ENCODE data around the gene SEC22A.
"Not testable (repeated sequence)": the region's sequence is repeated elsewhere in the genome, so short reads cannot be mapped to it uniquely, and the experiment has no call there.

Gene SEC22A

DNA sequence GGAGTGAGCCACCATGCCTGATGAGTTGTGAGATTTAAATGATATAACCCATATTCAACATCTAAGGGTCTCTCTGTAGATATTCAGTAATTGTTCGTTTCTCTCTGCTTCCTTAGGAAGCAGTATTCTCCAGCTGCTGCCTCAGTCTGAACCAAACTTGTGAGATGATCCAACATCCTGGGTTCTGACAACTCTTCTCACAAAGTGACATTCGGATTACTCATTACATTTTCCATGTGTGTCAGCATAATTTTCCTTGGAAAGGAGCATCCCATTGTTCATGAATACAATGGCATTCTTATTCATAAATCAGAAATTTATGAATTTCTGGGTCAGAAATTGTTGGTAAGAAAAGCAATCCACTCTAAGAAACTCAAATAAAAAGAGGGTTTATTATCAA, 15.0 kb upstream of the SEC22A start:
- DNase-seq = no peak

DNA sequence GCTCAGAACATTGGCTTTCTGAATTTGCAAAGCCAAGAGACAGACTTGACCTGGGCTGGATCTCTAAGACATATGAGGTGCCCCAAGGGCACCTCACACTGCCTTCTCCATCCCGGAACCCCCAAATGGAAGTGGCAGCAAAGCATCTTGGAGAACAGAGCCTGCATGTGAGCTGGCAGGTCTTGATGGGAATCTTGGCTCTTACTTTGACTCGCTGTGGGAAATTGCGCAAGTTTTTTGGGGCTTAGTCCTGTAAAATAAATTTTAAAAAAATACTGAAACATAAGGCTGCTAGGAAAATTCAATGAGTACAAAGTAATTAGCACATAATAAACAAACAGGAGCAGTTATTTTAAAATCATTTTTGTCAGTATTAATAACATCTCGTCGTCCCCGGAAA, 13.7 kb upstream of the SEC22A start:
- DNase-seq = no peak

DNA sequence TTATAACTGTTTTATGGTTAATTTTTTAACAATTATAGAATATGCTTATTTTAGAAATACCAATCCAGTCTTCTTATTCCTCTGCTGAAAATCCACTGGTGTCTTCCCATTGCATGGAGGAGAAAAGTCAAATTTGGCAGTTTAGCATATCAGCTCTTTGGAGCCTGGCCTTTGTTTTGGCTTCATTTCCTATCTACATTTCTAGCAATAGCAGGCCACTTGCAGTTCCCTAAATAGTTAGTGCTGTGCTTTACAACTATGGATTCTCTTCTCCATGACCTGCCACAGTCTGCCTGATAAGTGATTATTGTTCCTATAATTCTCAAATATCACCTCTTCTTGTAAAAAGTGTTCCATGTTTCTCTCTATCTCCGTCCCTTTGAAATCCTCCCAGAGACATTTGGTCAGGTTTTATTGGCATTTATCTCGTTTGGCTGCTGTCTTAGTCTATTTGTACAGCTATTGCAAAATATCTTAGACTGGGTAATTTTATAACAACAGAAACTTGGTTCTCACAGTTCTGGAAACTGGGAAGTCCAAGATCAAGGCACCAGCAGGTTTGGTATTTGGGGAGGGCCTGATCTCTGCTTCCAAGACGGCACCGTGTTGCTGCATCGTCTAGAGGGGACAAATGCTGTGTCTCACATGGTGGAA, 8.2 kb upstream of the SEC22A start:
- no peak for DNase-seq

DNA sequence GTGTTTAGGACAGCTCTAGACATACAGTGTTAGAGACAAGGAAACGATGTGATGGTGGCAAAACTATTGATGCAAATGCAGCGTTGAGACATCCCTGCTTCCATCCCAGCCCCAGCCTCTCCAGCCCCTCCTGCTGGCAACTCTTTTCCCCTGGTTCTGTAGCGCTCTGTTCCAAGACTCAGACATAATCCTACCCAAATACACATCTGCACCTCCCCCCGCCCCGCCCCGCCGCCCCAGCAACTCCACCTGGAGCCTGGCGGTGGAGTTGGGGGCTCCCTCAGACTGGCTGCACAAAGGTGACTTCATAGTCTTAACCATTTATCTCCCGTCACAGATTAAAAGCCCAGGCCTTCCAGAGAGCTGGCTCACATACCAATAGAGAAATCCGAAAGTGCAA, 7.2 kb upstream of the SEC22A start:
- no peak for DNase-seq

DNA sequence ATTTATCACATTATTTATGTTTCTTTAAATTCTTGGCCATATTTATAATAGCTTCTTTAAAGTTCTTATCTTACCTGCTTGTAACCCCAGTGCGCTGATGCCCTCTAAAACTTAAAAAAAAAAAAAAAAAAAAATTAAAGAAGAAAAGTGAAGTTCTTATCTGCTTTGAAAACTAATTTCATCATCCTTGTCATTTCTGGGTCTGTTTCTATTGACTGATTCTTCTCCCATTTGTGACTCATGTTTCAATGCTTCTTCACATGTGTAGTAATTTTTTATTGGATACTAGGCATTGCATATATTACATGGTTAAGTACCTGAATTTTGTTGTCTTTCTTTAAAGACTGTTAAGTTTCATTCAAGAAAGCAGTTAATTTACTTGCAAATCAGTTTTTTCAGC, 3.4 kb upstream of the SEC22A start:
- DNase-seq = no peak

DNA sequence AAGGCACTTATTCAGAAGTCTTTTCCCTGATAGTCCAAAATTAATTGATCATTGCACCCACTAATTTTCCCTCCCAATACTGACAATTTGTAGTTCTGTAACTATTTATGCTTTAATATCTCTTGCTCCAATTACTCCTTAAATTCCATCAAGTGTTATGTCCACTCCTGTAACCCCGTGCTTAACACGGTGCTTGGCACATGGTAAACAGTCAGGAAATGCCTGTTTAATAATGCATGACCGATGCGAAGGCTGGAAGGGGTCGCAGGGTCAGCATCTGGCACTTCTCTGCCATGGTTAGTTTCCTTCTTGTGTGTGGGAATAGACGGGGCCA, 553 bp upstream of the SEC22A start:
- no peak for DNase-seq

DNA sequence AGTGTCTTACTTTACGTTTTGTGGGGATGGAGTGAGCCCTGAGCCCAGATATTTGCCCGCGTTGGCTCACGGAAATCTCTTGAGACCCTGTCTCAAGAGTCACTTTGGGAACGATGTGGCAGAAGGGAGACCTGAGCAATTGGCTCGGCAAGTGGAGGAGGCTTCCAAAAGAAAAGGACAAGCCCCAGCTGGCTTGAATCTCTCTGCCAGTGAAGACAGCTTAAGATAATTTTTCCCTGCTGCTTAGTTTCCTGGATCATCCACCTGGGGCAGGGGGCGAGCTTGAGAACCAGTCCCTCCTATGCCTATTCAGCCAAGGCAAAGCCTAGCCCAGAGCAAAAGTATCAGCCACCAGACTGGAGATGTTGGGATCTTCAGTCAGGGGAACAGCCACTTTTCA, 708 bp downstream of the SEC22A start:
- DNase-seq = peak; percentile 63

DNA sequence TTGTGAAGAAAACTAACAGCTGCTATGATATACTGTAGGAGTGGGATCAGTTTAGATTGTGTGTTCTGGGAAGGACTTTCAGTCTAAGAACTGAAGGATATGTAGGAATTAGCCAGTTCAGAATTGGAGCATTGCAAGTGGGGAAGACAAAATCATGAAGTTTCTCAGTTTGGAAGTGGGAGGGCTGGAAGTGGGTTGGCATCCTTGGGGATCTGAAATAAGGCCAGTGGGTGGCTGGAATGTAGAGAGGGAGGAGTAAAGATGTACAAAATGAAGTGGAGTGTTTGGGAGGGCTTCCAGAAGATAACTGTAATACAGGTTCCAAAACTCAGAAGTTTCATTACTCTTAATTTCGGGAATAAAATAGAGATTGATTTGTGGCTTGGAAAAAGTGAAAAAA, 17.2 kb downstream of the SEC22A start:
- no peak for DNase-seq

DNA sequence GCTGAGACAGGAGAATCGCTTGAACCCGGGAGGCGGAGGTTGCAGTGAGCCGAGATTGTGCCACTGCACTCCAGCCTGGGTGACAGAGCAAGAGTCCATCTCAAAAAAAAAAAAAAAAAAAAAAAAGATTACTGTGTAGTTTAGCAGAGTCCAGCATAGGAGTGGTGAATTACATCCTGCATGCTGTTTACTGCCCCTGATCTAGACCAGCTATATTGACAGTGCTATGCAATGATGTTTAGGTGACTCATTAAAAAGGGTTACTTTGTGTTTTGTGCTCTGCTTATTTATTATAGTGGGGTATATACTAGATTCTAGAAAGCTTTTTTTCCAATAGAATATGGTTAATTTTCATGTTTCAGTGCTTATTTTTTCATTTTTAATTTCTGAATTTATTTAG, 19.6 kb downstream of the SEC22A start:
- DNase-seq = not testable (repeated sequence)

DNA sequence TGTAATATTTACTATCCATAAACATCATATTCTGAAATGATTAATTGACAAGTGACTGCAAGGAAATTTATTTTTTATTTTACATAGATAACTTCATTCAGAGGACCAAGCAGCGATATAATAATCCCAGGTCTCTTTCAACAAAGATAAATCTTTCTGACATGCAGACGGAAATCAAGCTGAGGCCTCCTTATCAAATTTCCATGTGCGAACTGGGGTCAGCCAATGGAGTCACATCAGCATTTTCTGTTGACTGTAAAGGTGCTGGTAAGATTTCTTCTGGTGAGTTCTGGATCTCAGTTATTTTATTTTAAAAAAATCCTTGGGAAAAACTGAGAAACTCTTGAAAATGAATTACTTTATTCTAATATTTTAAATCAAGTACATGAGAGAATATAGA, 23.3 kb downstream of the SEC22A start:
- DNase-seq = no peak

DNA sequence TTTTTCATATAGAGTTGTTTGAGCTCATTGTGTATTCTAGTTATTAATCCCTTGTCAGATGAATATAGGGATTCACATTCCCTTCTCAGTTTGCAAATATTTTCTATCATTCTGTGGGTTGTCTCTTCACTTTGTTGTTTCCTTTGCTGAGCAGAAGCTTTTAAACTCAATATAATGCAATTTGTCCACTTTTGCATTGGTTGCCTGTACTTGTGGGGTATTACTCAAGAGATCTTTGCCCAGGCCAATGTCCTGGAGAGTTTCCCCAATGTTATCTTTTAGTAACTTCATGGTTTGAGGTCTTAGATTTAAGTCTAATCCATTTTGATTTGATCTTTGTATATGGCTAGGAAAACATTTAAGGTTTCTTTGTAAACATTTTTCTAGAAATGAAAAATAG, 24.8 kb downstream of the SEC22A start:
- no peak for DNase-seq

DNA sequence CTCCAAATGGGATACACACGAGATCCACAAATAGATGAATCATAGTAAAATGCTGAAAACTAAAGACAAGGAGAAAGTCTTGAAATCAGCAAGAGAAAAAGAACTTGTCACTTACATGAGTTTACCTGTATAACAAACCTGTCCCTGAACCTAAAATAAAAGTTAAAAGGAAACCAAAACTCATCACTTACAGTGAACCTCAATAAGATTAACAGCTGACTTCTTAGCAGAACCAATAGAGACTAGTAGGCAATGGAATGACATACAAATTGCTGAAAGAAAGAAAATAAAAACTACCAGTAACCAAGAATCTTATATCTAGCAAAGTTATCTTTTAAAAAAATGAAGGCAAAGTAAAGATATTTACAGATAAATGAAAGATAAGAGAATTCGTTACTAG, 27.4 kb downstream of the SEC22A start:
- DNase-seq = no peak

DNA sequence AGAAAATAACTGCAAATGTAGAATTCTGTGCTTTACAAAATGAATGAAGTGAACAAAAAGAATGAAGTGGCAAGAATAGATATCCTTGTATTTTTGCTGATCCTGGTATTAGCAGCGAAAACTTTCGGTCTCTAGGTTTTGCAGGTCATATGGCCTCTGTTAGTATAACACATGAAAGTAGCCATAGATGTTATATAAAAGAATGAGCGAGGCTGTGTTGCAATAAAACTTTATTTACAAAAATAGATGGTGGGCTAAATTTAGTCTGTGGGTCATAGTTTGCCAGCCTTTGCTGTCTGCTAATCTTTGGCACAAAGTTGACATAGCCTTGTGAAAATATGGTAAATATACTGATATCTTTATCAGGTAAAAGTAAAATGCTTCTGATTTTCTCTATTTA, 35.2 kb downstream of the SEC22A start:
- DNase-seq = no peak

DNA sequence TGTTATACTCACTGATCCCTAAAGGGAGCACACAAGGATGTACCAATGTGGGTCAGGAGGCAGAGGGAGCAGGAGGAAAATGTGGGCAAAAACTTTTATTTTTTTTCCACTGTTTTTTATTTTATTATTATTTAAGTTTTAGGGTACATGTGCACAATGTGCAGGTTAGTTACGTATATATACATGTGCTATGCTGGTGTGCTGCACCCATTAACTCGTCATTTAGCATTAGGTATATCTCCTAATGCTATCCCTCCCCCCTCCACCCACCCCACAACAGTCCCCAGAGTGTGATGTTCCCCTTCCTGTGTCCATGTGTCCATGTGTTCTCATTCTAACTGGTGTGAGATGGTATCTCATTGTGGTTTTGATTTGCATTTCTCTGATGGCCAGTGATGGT, 37.4 kb downstream of the SEC22A start:
- not testable (repeated sequence) for DNase-seq

DNA sequence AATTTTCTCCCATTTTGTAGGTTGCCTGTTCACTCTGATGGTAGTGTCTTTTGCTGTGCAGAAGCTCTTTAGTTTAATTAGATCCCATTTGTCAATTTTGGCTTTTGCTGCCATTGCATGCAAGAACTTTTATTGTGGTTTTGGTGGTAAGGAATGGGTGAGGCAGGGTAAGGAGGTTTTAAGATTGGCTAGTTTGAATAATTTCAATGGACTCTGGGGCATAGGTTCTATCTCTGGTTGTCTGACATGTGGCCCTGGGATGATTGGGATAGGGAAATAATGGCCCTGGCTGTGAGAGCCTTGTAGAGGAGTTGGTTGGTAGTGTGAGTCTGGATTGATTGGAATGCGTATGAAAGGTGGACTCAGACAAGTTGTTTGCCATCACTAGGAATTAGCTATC, 38.0 kb downstream of the SEC22A start:
- no peak for DNase-seq

DNA sequence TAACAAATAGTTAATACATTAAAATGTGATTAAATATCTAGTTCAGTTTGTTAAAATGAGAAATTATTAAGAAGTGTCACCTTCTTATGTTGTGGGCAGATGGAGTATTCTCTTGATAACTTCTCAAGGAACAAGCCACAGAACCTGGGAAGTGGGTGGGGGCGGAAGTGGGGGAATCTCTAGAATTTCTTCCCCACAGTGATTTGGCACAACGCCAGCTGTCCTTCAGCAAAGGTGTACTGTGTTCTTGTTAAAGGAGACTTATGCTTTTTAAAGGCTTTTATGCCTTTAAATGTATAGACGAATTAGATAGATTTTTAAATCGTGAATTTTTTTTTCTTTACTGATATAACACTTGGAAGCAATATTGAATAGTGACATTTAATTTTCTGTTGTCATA, 42.4 kb downstream of the SEC22A start:
- no peak for DNase-seq

DNA sequence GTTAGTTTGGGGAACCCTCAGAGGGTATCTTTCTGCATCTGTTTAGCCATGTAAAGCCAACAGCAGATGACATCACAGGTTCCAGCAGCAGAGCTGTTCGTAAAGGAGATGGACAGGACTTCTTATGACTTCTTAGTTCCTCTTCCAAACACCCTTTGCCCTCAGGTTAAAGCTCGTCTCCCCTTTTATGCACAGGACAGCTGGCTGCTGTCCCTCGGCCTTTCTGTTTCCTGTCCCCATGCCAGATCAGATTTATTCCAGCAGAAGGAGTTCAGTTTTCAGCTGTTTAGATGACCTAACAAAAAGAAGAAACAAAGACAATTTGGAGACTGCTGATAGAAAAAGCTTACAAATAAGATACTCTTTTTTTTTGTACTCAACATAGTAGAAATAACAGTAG, 45.1 kb downstream of the SEC22A start:
- no peak for DNase-seq

DNA sequence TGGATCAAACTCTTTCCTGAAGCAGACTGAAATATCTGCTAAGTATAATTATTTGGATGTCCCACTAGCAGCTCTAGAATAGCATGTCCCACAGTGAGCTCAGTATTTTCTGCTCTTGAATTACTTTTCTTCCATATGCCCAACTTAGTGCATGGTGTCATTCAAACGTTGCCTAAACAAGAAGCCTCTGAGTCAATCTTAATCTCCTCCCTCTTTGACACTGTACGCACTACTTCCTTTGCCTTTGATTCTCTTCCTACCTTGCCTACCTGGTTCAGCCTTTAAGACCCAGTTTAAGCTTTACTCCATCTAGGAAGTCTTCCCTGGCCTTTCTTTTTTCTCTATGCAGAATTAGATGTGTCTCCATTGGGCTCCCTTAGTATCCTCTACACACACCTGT, 54.5 kb downstream of the SEC22A start:
- DNase-seq = no peak

DNA sequence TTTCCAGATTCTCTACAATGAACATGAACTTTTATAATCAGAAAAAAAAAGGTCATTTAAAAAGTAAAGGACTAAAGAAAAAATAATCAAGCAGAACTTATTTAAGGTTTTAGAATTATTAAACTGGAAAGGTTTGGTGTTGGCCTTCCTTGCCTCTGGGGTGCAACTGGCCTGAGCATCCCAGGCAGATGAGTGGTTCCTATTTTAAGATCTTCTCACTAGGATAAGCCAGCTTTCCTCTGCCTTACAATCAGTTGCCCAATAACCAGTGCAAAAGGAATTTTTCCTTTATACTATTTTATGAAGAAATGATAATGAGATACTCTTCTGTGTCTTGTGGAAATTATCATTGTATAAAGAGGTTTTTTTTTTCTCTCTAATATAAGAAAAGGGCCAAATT, 56.6 kb downstream of the SEC22A start:
- DNase-seq = no peak

DNA sequence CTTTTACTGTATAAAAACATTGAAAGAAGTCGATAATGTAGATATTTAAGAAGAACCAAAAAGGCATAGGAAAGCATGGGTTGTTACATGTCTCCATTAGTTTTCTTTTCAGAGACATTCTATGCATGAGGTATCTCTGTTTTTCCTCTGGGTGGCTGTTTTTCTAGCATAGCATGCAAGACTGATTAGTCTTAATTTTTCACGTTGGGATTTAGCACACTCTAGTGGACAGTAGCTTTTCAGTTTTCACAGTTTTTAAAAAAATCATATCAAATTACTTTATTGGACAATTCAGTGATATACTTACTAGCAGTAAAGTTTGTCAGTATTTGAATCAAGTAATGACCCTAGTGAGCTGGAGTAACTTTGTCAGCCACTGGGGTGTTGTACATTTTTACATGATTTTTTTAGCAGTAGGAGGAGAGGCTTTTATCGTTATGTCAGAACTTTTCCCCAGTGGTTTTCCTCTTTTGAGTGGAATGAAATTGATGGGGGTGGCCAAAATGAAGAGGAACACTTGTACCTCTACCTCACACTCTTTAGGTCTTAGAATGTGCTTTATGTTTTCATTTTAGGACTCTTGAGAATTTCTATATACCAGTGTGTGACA, 57.2 kb downstream of the SEC22A start:
- peak; percentile 37 for DNase-seq

DNA sequence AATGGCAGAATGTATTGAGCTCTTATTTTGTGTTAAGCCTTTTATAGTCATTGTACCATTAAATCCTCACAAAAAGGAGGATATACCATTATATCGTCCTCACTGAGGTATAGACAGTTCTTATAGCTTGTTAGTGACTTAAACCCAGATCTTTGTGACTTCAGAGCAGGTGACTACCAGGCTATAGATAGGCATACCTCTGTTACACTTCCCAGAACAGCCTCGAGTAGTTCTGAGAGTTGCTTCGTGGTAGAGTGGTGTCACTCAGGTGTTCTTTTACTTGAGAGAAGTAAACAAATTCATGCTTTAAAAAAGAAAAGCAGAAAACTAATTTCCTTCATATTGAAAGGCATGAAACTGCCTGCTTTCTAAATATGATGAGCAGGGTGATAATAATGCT, 59.9 kb downstream of the SEC22A start:
- no peak for DNase-seq

DNA sequence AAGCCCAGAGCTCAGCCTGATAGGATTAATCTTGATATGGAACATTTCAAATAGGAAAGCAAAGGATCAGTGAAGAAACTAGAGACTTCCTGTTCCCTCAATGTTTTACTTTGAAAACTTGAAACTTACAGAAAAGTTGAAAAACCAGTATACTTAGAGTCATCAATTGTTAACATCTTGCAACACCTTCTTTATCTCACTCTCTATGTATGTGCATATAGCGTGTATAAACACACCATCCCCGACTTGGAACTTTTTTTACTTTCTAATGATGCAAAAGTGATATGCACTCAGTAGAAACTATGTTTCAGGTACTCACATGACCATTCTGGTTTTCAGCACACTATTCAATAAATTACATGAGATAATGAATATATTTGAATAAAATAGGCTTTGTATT, 60.5 kb downstream of the SEC22A start:
- no peak for DNase-seq

DNA sequence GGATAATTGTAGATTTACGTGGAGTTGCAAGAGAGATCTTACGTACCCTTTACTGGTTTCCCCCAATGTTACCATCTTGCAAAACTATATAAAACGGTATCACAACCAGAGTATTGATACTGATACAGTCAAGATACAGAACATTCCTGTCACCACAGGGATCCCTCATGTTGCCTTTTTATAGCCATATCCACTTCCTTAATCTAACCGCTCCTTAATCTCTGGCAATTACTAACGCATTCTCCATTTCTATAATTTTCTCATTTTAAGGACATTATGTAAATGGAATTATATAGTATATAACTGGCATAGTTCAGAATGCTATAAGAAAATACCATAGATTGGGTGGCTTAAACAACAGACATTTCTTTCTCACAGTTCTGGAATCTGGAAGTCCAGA, 61.1 kb downstream of the SEC22A start:
- DNase-seq = no peak

DNA sequence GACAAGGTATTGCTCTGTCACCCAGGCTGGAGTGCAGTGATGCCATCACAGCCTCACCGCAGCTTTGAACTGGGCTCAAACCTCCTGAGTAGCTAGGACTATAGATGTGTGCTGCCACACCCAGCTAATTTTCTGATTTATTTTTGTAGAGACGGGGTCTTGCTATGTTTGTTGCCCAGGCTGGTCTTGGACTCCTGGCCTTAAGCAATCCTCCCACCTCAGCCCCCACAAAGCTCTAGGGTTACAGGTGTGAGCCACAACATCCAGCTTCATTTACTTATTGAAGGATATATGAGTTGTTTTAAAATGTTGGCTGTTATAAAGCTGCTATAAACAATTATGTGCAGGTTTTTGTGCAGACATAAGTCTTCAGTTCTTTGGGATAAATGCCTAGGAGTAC, 62.2 kb downstream of the SEC22A start:
- DNase-seq = no peak

DNA sequence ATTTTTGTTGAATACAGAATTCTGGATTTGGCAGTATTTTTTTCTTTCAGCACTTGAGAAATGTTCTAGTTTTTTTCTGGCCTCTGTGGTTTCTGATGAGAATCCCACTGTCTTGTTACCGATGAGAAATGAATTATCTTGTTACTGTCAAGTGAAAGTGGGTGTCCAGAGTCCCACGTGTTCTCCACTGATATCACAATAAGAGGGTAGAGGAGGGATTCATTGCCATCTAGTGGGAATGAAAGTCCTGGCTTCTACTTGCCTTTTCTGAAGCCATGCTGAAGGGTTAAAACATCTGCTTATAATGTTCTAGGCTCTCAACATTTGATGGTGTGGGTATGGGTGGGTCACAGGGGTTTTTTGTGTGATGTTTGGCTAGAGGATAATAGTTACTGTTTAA, 66.1 kb downstream of the SEC22A start:
- no peak for DNase-seq

DNA sequence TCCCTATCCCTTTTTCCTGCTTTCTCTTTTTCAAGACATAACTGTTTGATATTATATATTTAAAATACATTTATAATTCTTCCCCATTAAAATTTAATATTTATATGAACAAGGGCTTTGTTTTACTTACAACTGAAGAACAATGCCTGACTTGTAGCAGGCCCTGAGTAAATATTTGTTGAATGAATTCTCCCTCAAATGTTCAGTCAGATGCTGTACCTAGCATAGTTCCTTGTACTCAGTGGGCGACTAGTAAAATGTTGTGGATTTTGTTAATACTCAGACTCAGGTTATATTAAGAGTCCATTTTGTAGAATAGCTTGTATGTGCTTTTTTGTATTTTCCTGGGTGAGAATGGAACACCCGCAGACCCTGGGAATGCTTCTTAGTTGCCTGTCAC, 69.1 kb downstream of the SEC22A start:
- DNase-seq = no peak
